Vagina (tissue), 2 donors: ENCODE results near the gene ASH1L. TPM values are rescaled to one million over a fixed set of nuclear protein-coding genes. Genes with fewer than 3 reads are reported as not detected.
A peak's percentile ranks its signal among the peaks of the same experiment; 100 is the strongest.

Experiments used
- DNase-seq, 2 donors: peaks; one replicate each; pipeline ENCODE4 v3.0.0-alpha.2; 2017; ENCODE audit errors: extremely low spot score in 2 of 2
- H3K27ac ChIP-seq: fragments of 200-600 bp; sonication (generic); one replicate; pipeline ENCODE4 v1.5.1; 2019
- H3K27me3 ChIP-seq: fragments of 200-600 bp; sonication (generic); one replicate; pipeline ENCODE4 v1.5.1; 2019
- H3K36me3 ChIP-seq, 2 donors: fragments of 200-600 bp; sonication (generic); one replicate each; pipeline ENCODE4 v1.5.1; 2017 to 2019
- H3K4me1 ChIP-seq: fragments of 200-600 bp; sonication (generic); one replicate; pipeline ENCODE4 v1.5.1; 2019
- H3K4me3 ChIP-seq, 2 donors: fragments of 200-600 bp; sonication (generic); 1 replicate in 1 of 2; 2 replicates in 1 of 2; pipeline ENCODE4 v1.5.1; 2016 to 2019
- H3K9me3 ChIP-seq: fragments of 200-600 bp; sonication (generic); one replicate; pipeline ENCODE4 v1.5.1; 2019
- CTCF ChIP-seq, 3 experiments: fragments of 450-650 bp in 2 of 3; fragments of 200-600 bp in 1 of 3; sonication (generic) in 1 of 3; IDR thresholded peaks; one replicate each; pipeline ENCODE4 v1.5.1; 2017 to 2019; ENCODE audit warnings: antibody characterized with exemption in 3 of 3, mild to moderate bottlenecking in 2 of 3, moderate library complexity in 2 of 3
- POLR2A ChIP-seq, 2 donors: fragments of 450-650 bp; IDR thresholded peaks; one replicate each; pipeline ENCODE4 v1.6.1; 2017; ENCODE audit warnings: antibody characterized with exemption in 2 of 2, mild to moderate bottlenecking in 2 of 2, moderate library complexity in 2 of 2
- POLR2AphosphoS5 ChIP-seq, 2 donors: sonication (generic); formaldehyde crosslinking; IDR thresholded peaks; one replicate each; pipeline ENCODE4 v1.9.0; 2017; ENCODE audit warnings: antibody characterized with exemption in 2 of 2, mild to moderate bottlenecking in 2 of 2, low read depth in 1 of 2; ENCODE audit not compliant: insufficient read depth in 1 of 2
- intact Hi-C: fragments of 100-400 bp; cut with DNase I; formaldehyde crosslinking; loops from one replicate; pipeline ENCODE4 v1.15.1; 2023
- total RNA-seq: library from RNA; depleted of rRNA; stranded (reverse); fragments of >200 nt; gene quantifications from one replicate; pipeline ENCODE4 v1.2.3, GENCODE V29; 2016

The ASH1L gene
- total RNA-seq, 1 donor from 2014 or later, result 74.9 TPM

GRCh38 chr1:155305881-155306391 lies 256.7 kb downstream of the ASH1L start:
- intact Hi-C loops, result no loop called here
- Histone ChIP-seq H3K27me3 (no peaks in the 10 kb centered on the region), H3K4me1 (peaks cover 26% of the 10 kb centered on the region), H3K36me3 (no peaks in the 10 kb centered on the region), H3K4me3 (no peak overlapping the region), H3K27ac (no peak overlapping the region), H3K9me3 (no peaks in the 10 kb centered on the region)
- DNase-seq, result no peak
- TF ChIP-seq POLR2A (IDR thresholded peaks at IDR 0.05) (no peak), CTCF (IDR thresholded peaks at IDR 0.05) (no peak), POLR2AphosphoS5 (IDR thresholded peaks at IDR 0.05; ENCODE audit: insufficient read depth in 1 of 2, low read depth in 1 of 2) (no peak)

GRCh38 chr1:155304558-155305063 lies 258.0 kb downstream of the ASH1L start:
- Histone ChIP-seq H3K27ac (no peak overlapping the region), H3K27me3 (no peaks in the 10 kb centered on the region), H3K4me1 (peaks cover 13% of the 10 kb centered on the region), H3K36me3 (no peaks in the 10 kb centered on the region), H3K9me3 (no peaks in the 10 kb centered on the region), H3K4me3 (no peak overlapping the region)
- TF ChIP-seq CTCF (IDR thresholded peaks at IDR 0.05) (no peak), POLR2A (IDR thresholded peaks at IDR 0.05) (no peak), POLR2AphosphoS5 (IDR thresholded peaks at IDR 0.05; ENCODE audit: insufficient read depth in 1 of 2, low read depth in 1 of 2) (no peak)
- DNase-seq, result no peak
- intact Hi-C loops, result no loop called here

GRCh38 chr1:155301342-155301841 lies 261.2 kb downstream of the ASH1L start, which contains the start of gene PKLR:
TSS of gene PKLR (minus strand) at chr1:155301438. CDS start at chr1:155301395, 43 bp downstream.
- intact Hi-C loops, result no loop called here
- no peak for TF ChIP-seq POLR2AphosphoS5 (IDR thresholded peaks at IDR 0.05; ENCODE audit: insufficient read depth in 1 of 2, low read depth in 1 of 2)
- no peak for TF ChIP-seq POLR2A (IDR thresholded peaks at IDR 0.05)
- TF ChIP-seq CTCF (IDR thresholded peaks at IDR 0.05), result no peak
- H3K27me3 ChIP-seq, result no peaks in the 10 kb centered on the region
- no peaks in the 10 kb centered on the region for H3K4me1 ChIP-seq
- H3K36me3 ChIP-seq, result no peaks in the 10 kb centered on the region
- H3K27ac ChIP-seq, result no peak within 1 kb of the TSS
- DNase-seq, result no peak
- no peak within 1 kb of the TSS for H3K4me3 ChIP-seq
- H3K9me3 ChIP-seq, result no peaks in the 10 kb centered on the region

GRCh38 chr1:155300553-155301329 lies 261.9 kb downstream of the ASH1L start:
- TF ChIP-seq POLR2A (IDR thresholded peaks at IDR 0.05) (no peak), POLR2AphosphoS5 (IDR thresholded peaks at IDR 0.05; ENCODE audit: insufficient read depth in 1 of 2, low read depth in 1 of 2) (no peak), CTCF (IDR thresholded peaks at IDR 0.05) (no peak)
- peak in 1 of 2 donors; percentile 55 for DNase-seq
- intact Hi-C loops, result no loop called here

More at GRCh38 chr1:155300553-155301329, 261.9 kb downstream of the ASH1L start:
- Histone ChIP-seq H3K27ac (no peak overlapping the region), H3K9me3 (no peaks in the 10 kb centered on the region), H3K4me1 (peaks cover 3% of the 10 kb centered on the region), H3K4me3 (no peak overlapping the region), H3K36me3 (no peaks in the 10 kb centered on the region), H3K27me3 (no peaks in the 10 kb centered on the region)
